Stomach (tissue), 4 donors: Measurements from ENCODE around the gene COG7.

Experiments
- POLR2AphosphoS5 ChIP-seq, 3 donors: sonication (generic); formaldehyde crosslinking; IDR thresholded peaks; one replicate each; pipeline ENCODE4 v1.6.1; 2016; ENCODE audit warnings: antibody characterized with exemption in 3 of 3
- TF ChIP-seq, protein P1 (sequence below), 7 experiments: fragments of 450-650 bp in 4 of 7; fragments of 200-600 bp in 3 of 7; sonication (generic) in 3 of 7; IDR thresholded peaks; one replicate each; pipeline ENCODE4 v1.5.1; 2016 to 2019; ENCODE audit warnings: antibody characterized with exemption in 7 of 7, control low read depth in 2 of 7, mild to moderate bottlenecking in 1 of 7

DNA sequence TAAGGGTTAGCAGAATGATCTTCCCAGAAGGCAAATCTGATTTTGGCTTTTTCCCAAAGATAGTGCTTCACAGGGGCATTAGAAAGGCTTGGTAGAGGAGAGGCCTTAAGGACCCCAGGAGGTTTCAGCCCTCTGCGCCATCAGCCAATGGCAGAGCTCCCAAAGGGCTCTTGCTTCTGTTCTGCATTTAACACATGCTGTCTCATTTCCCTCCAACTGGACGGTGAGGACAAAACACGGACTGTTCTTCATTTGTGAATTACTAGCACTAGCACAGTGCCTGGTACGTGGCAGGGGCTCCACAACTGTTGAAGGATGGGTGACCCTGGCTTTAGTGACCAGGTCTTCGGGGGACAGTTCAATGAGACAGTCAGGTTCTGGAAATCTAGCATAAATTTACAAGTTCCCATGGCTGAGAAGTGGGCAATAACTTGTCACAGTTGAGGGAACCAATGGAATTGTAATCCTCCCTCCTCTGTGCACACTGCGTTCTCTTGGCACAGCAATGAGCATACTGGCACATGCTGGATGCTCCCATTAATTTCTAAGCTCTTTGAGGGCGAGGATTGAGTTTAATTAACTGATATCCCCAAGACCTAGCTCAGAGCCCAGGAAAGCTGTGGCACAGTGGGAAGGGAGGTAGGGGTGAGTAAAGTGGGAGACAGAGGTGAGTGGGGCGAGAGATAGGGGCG is 45.4 kb downstream of the COG7 start:
- TF ChIP-seq, protein P1, sequence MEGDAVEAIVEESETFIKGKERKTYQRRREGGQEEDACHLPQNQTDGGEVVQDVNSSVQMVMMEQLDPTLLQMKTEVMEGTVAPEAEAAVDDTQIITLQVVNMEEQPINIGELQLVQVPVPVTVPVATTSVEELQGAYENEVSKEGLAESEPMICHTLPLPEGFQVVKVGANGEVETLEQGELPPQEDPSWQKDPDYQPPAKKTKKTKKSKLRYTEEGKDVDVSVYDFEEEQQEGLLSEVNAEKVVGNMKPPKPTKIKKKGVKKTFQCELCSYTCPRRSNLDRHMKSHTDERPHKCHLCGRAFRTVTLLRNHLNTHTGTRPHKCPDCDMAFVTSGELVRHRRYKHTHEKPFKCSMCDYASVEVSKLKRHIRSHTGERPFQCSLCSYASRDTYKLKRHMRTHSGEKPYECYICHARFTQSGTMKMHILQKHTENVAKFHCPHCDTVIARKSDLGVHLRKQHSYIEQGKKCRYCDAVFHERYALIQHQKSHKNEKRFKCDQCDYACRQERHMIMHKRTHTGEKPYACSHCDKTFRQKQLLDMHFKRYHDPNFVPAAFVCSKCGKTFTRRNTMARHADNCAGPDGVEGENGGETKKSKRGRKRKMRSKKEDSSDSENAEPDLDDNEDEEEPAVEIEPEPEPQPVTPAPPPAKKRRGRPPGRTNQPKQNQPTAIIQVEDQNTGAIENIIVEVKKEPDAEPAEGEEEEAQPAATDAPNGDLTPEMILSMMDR (IDR thresholded peaks at IDR 0.05) = no peak
- TF ChIP-seq POLR2AphosphoS5 (IDR thresholded peaks at IDR 0.05) = no peak
